Measurements from ENCODE around the gene PTRHD1.

PTRHD1 gene

GRCh38 chr2:24749069-24749691, 44.0 kb downstream of the PTRHD1 start:
- DNase-seq = no peak

GRCh38 chr2:24747299-24747698, 45.9 kb downstream of the PTRHD1 start:
- no peak for DNase-seq

GRCh38 chr2:24745825-24746224, 47.4 kb downstream of the PTRHD1 start:
- no peak for DNase-seq

GRCh38 chr2:24744356-24744755, 48.8 kb downstream of the PTRHD1 start:
- DNase-seq = no peak

GRCh38 chr2:24743924-24744323, 49.3 kb downstream of the PTRHD1 start:
- DNase-seq = no peak

GRCh38 chr2:24742730-24743129, 50.5 kb downstream of the PTRHD1 start:
- DNase-seq = no peak

- DNase-seq = no peak
These were observed 53.0 kb downstream of the PTRHD1 start for GRCh38 chr2:24740142-24740541.

Data from fibroblast of skin of right quadriceps (primary cell).